Activated T-cell treated with anti-CD3 and anti-CD28 coated beads, Interleukin-2, amount 50 U/mL, for 4 hours (primary cell): ENCODE results near the gene DIAPH1. TPM values are rescaled to one million over a fixed set of nuclear protein-coding genes. Genes with fewer than 3 reads are reported as not detected.

Source experiments
- ATAC-seq, 2 donors: fragments of 200-7000 bp; cut with Tn5 transposase; one replicate each; pipeline ENCODE4 v1.10.0; 2021
- DNase-seq: peaks from one replicate; pipeline ENCODE4 v3.0.0-alpha.2; 2020
- H3K27me3 Mint-ChIP-seq: one replicate; pipeline ENCODE4 v1.8.0; 2021; ENCODE audit warnings: low read depth, mixed read lengths
- H3K36me3 Mint-ChIP-seq: one replicate; pipeline ENCODE4 v1.8.0; 2022; ENCODE audit warnings: mixed read lengths; ENCODE audit not compliant: insufficient read depth
- H3K4me1 Mint-ChIP-seq: one replicate; pipeline ENCODE4 v1.8.0; 2021; ENCODE audit warnings: low read depth, mixed read lengths
- H3K4me3 Mint-ChIP-seq: one replicate; pipeline ENCODE4 v1.8.0; 2021; ENCODE audit warnings: mild to moderate bottlenecking, moderate library complexity, mixed read lengths
- H3K9me3 Mint-ChIP-seq: one replicate; pipeline ENCODE4 v1.8.0; 2021; ENCODE audit warnings: mixed read lengths
- total RNA-seq, 3 donors: library from RNA; stranded (reverse); gene quantifications; one replicate each; pipeline ENCODE4 v1.2.1, GENCODE V29; 2021

DIAPH1 gene
- total RNA-seq, 3 donors from 2014 or later = 243 to 289 (median 269) TPM

DNA sequence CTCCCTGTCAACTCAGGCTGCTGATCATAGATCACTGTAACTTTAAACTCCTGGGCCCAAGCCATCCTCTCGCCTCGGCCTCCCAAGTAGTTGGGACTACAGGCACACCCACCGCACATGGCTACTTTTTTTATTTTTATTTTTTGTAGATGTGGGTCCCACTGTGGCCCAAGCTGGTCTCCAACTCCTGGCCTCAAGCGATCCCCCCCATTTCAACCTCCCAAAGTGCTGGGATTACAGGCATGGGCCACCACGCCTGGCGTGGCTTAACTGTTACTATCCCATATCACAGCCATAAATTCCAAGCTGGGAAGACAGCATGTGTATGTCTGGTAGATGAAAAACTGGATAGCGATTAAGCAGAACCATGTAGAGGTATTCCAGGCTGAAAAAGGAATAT lies 16.8 kb upstream of the DIAPH1 start:
- H3K27me3 Mint-ChIP-seq = peaks cover 1% of the 10 kb centered on the region
- H3K4me1 Mint-ChIP-seq = peaks cover 35% of the 10 kb centered on the region
- H3K4me3 Mint-ChIP-seq = peak overlapping the region; percentile 92
- peaks cover 10% of the 10 kb centered on the region for H3K36me3 Mint-ChIP-seq
- H3K9me3 Mint-ChIP-seq = no peaks in the 10 kb centered on the region
- ATAC-seq (no peak), DNase-seq (no peak)

- Mint-ChIP-seq H3K36me3 (peaks cover 11% of the 10 kb centered on the region), H3K27me3 (peaks cover 1% of the 10 kb centered on the region), H3K4me3 (peak overlapping the region; percentile 92), H3K9me3 (no peaks in the 10 kb centered on the region), H3K4me1 (peaks cover 35% of the 10 kb centered on the region)
- ATAC-seq = no peak
- DNase-seq = no peak
These were observed 15.9 kb upstream of the DIAPH1 start for GRCh38 chr5:141634720-141635119.

DNA sequence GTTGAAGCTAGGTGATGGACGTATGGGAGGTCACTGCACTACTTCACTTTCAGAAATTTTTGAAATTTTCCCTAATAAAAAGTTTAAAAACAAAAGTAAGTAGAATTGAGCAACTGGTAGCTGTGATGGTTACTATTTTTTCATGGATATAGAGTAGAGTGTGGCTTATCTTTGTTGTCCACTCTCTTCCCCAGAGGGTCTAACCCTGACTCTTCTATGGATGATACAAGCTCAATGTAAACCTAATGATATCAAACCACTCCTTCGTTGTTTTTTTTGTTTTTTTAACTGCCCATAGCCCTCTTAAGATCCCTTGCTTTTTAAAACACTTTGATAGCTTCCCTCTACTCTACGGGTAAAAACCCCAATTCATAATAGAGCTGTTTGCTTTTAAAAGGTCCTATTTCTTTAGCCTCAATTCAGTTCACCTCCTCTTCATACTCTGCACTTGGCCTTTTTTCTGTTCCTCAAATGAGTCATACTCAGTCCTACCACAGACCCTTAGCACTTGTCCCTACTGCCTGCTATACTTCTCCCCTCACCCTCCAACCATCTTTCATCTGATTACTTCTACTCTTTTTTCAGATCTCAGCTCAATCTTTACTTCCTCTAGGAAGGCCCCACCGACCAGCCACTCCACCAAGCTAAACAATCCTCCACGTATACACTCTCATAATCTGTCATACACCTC lies 15.2 kb upstream of the DIAPH1 start:
- Mint-ChIP-seq H3K9me3 (no peaks in the 10 kb centered on the region), H3K36me3 (peaks cover 13% of the 10 kb centered on the region), H3K27me3 (peaks cover 1% of the 10 kb centered on the region), H3K4me3 (peak overlapping the region; percentile 4), H3K4me1 (peaks cover 35% of the 10 kb centered on the region)
- ATAC-seq (no peak), DNase-seq (no peak)

DNA sequence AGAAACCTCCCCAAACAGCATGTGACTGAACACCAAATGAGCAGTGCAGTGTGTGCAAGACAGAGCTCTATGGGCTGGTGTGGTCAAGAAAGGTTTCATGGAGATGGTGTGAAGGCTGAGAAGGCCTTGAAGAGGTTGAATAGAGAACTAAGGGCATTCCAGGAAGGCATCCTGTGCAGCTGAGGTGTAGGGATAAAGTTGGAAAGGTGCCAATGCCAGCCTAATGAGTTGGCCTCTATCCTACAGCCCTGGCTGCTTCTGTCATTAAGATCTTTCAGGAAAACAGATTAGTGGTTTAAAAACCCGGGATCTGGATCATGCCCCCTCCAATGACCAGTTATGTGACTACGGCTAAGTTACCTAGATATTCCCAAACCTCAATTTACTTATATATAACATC lies 13.8 kb upstream of the DIAPH1 start:
- DNase-seq (no peak), ATAC-seq (no peak)
- Mint-ChIP-seq H3K4me3 (no peak overlapping the region), H3K9me3 (no peaks in the 10 kb centered on the region), H3K27me3 (peaks cover 1% of the 10 kb centered on the region), H3K36me3 (peaks cover 26% of the 10 kb centered on the region), H3K4me1 (peaks cover 29% of the 10 kb centered on the region)

GRCh38 chr5:141630570-141631140 lies 11.9 kb upstream of the DIAPH1 start:
- DNase-seq = no peak
- ATAC-seq = no peak
- Mint-ChIP-seq H3K4me1 (peaks cover 22% of the 10 kb centered on the region), H3K27me3 (no peaks in the 10 kb centered on the region), H3K4me3 (no peak overlapping the region), H3K9me3 (no peaks in the 10 kb centered on the region), H3K36me3 (peaks cover 37% of the 10 kb centered on the region)

DNA sequence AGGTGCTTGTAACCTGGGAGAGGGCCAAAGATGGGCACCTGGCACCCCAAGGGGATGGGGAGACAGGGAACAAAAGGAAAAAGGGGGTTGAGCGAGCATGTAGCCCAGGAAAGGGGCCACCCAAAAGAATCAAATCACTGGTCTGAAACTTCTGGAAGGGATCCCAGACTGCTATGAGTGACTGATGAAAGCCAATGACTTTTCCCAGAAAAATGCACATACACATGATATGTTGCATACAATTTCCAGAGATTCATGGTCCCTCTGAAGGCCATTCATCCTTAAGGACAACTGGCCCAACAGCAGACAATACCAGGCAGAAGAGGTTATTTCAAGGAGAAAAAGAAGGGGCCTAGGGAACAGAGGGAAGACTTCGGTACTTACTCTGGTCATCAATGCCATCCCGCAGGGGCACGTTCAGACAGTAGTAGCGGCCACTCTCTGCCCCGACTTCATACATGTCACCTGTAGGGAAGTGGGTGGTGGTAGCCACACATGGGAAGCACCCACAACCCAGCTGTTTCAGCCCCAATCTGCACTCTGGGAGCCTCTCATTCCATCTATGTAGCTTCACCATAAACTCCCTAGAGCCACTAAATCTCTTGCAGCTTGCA lies 9.5 kb upstream of the DIAPH1 start:
- no peaks in the 10 kb centered on the region for H3K27me3 Mint-ChIP-seq
- peaks cover 46% of the 10 kb centered on the region for H3K36me3 Mint-ChIP-seq
- no peak for DNase-seq
- no peak overlapping the region for H3K4me3 Mint-ChIP-seq
- no peak for ATAC-seq
- H3K4me1 Mint-ChIP-seq = peaks cover 10% of the 10 kb centered on the region
- no peaks in the 10 kb centered on the region for H3K9me3 Mint-ChIP-seq

DNA sequence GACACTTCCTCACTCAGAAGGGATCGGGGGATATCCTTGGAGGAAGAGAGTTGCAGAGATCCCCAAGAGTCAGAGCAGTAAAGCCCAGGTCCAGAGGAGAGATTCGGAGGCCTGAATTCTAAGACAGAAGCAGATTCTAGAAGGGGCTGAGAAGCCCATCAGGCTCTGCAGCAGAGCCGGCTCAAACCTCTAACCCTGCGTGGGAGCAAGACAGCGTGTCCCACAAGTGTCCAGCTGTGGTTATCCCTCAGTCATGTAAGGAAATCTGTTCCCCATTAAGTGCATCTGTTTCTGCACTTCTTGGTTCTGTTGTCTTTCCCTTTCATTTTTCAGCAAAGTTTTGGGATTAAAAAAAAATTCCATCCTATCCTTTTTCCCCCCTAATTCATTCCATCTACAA lies 4.8 kb upstream of the DIAPH1 start:
- Mint-ChIP-seq H3K4me3 (peak overlapping the region; percentile 56), H3K9me3 (no peaks in the 10 kb centered on the region), H3K4me1 (peaks cover 25% of the 10 kb centered on the region), H3K36me3 (peaks cover 46% of the 10 kb centered on the region), H3K27me3 (no peaks in the 10 kb centered on the region)
- no peak for DNase-seq
- no peak for ATAC-seq

GRCh38 chr5:141623186-141623585 lies 4.4 kb upstream of the DIAPH1 start:
- Mint-ChIP-seq H3K36me3 (peaks cover 42% of the 10 kb centered on the region), H3K4me3 (peak overlapping the region; percentile 56), H3K27me3 (no peaks in the 10 kb centered on the region), H3K9me3 (no peaks in the 10 kb centered on the region), H3K4me1 (peaks cover 25% of the 10 kb centered on the region)
- ATAC-seq = peak; percentile 15 to 24
- DNase-seq = no peak

DNA sequence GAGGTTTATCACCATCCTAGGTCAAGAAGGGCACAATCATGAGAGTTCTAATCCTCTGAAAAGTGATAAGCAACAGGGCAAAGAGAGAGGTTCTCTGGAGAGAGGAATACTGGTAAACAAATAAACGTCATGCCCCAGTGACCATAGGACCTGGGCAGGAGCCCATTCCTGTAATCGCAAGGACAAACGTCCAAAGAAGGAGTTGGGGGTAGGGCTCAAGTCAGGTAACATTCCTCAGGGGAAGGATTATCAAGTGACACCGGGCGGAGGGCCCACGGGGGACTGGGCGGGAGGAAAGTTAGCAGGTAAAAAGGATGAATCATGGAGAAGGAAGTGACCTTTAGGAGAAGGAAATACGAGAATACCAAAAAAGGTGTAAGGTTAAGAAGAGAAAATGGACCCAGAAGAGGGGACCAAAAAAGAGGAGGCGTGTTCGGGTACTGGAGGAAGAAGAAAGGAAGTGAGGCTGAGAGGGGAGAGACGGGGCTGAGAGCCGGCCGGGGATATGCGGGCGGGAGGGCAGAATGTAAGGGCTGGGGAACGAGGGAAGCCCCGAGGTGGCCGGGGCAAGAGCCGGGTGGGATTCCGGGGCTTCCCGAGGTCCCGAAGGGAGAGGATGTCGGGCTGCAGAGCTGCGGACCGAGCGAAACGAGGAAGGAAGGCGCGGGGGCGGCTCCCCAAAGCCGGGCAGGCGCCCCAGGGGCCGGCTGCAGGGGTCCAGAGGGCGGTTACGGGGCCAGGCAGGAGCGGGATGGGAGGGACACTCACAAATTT lies 583 bp downstream of the DIAPH1 start:
- peaks cover 51% of the 10 kb centered on the region for H3K4me1 Mint-ChIP-seq
- H3K4me3 Mint-ChIP-seq = peak overlapping the region; percentile 99
- H3K9me3 Mint-ChIP-seq = no peaks in the 10 kb centered on the region
- peaks cover 15% of the 10 kb centered on the region for H3K36me3 Mint-ChIP-seq
- ATAC-seq (peak; percentile 47 to 49), DNase-seq (peak; percentile 54)
- H3K27me3 Mint-ChIP-seq = no peaks in the 10 kb centered on the region

- ATAC-seq (no peak), DNase-seq (no peak)
- peaks cover 51% of the 10 kb centered on the region for H3K4me1 Mint-ChIP-seq
- no peaks in the 10 kb centered on the region for H3K27me3 Mint-ChIP-seq
- H3K9me3 Mint-ChIP-seq = no peaks in the 10 kb centered on the region
- H3K36me3 Mint-ChIP-seq = peaks cover 13% of the 10 kb centered on the region
- peak overlapping the region; percentile 99 for H3K4me3 Mint-ChIP-seq
These were observed 1.1 kb downstream of the DIAPH1 start for GRCh38 chr5:141617682-141618029.

DNA sequence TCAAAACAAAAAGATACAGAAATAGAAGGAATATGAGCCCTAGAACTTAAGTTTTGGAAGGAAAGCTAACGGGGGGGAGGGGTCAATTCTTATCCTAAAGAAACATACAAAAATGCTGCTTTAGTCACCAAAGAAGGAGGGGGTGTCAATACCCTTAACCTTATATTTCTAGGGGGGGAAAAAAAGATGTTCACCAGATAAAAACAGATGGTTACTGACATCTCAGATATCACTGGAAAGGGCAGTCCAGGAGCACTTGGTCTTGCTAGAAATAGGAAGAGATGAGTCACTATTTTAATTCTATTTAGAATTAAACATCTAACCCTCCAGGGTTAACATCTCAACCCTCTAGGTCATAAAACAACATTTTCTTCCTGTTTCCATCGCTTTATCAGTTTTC lies 1.7 kb downstream of the DIAPH1 start:
- Mint-ChIP-seq H3K36me3 (peaks cover 13% of the 10 kb centered on the region), H3K4me3 (peak overlapping the region; percentile 99), H3K27me3 (no peaks in the 10 kb centered on the region), H3K9me3 (no peaks in the 10 kb centered on the region), H3K4me1 (peaks cover 54% of the 10 kb centered on the region)
- ATAC-seq (no peak), DNase-seq (no peak)

- peaks cover 10% of the 10 kb centered on the region for H3K36me3 Mint-ChIP-seq
- H3K27me3 Mint-ChIP-seq = no peaks in the 10 kb centered on the region
- peaks cover 56% of the 10 kb centered on the region for H3K4me1 Mint-ChIP-seq
- DNase-seq (peak; percentile 41), ATAC-seq (no peak)
- no peaks in the 10 kb centered on the region for H3K9me3 Mint-ChIP-seq
- peak overlapping the region; percentile 99 for H3K4me3 Mint-ChIP-seq
These were observed 2.6 kb downstream of the DIAPH1 start for GRCh38 chr5:141615991-141616720.

DNA sequence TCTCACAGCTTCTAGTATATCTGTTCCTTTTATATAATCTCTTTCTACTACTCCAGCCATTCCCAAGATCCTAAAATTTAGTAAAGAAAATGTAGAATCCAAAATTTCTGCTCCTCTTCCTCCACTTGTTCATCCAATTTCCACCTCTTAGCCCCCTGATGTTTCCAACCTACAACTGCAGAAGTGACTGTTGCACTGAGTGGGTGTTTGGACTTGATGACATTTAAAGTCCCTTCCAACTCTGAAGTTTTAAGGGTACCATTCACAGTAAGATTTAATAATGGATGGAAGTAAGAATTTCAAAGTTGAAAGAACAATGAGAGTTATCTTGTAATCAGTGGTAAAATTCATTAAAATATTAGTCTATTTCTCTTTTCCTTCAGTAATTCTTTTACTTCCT lies 5.5 kb downstream of the DIAPH1 start:
- ATAC-seq (no peak), DNase-seq (no peak)
- Mint-ChIP-seq H3K36me3 (peaks cover 16% of the 10 kb centered on the region), H3K27me3 (no peaks in the 10 kb centered on the region), H3K4me1 (peaks cover 72% of the 10 kb centered on the region), H3K4me3 (peak overlapping the region; percentile 60), H3K9me3 (no peaks in the 10 kb centered on the region)

DNA sequence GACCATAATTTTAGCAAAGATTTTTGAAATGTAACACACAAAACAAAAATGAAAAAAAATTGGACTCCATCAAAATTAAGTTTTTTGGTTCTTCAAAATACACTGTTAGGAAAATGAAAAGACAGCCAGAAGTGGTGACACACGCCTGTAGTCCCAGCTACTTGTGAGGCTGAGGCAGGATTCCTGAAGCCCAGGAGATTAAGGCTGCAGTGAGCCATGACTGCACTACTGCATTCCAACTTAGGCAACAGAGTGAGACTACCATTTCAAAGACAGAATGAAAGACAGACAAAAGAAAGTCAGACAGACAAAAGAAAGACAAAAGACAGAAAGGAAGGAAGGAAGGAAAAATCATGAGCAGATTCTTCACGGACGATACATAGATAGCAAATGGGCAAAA lies 7.5 kb downstream of the DIAPH1 start:
- no peaks in the 10 kb centered on the region for H3K27me3 Mint-ChIP-seq
- H3K4me3 Mint-ChIP-seq = peak overlapping the region; percentile 50
- no peak for ATAC-seq
- no peaks in the 10 kb centered on the region for H3K9me3 Mint-ChIP-seq
- DNase-seq = no peak
- peaks cover 20% of the 10 kb centered on the region for H3K36me3 Mint-ChIP-seq
- H3K4me1 Mint-ChIP-seq = peaks cover 81% of the 10 kb centered on the region
